ENCODE measurements around the gene RPS16. TPM values are rescaled to one million over a fixed set of nuclear protein-coding genes. Genes with fewer than 3 reads are reported as not detected.

RPS16 gene
- total and polyA plus RNA-seq, 9 of the 15 experiments (the other 6 are each of a cell fraction or from before 2014, with no cell fraction given): 82.6 to 3,671 (median 2,204) TPM

- TF ChIP-seq CHD7 (IDR thresholded peaks at IDR 0.05; ENCODE audit: low read depth, low read length) (no peak), POLR2AphosphoS5 (IDR thresholded peaks at IDR 0.05; ENCODE audit: control insufficient read depth, insufficient read depth, low read depth, low read length) (peak; percentile 91), ZNF263 (CRISPR knock-in tag; IDR thresholded peaks at IDR 0.05; ENCODE audit: borderline replicate concordance) (peak; percentile 70; the same call in 1 of the 2 replicates), RERE (CRISPR knock-in tag; IDR thresholded peaks at IDR 0.05; ENCODE audit: borderline replicate concordance) (0 out of 2 replicates have a peak, but pooled peaks have one; percentile 93), NCOA4 (IDR thresholded peaks at IDR 0.05; ENCODE audit: partially characterized antibody) (no peak), NR2F6 (CRISPR knock-in tag; IDR thresholded peaks at IDR 0.05) (no peak), RAD21 (CRISPR knock-in tag; conservative IDR thresholded peaks at IDR 0.05 in 1 of 2, IDR thresholded peaks at IDR 0.05 in 1 of 2) (peak in 1 of 2 experiments; percentile 26; a peak in 1 of 4 replicates)
Measured at GRCh38 chr19:39390751-39391437, 44.9 kb downstream of the RPS16 start, which contains the start of the genes MED29 and PAF1 (continued).

Measured in K562 (cell line).